Gastroesophageal sphincter (tissue), 4 donors: Measurements from ENCODE around the gene PSMC2. TPM values are rescaled to one million over a fixed set of nuclear protein-coding genes. Genes with fewer than 3 reads are reported as not detected.
"Not testable (repeated sequence)": the region's sequence is repeated elsewhere in the genome, so short reads cannot be mapped to it uniquely, and the experiment has no call there.

Experiments
- ATAC-seq: fragments of 150-250 bp; one replicate; pipeline ENCODE4 v1.9.1; 2016; ENCODE audit warnings: mild to moderate bottlenecking, moderate library complexity
- H3K27ac ChIP-seq, 4 donors: fragments of 200-600 bp; sonication (generic) in 3 of 4; 1 replicate in 3 of 4; 2 replicates in 1 of 4; pipeline ENCODE4 v1.5.1; 2016 to 2019
- H3K27me3 ChIP-seq: fragments of 200-600 bp; sonication (generic); one replicate; pipeline ENCODE4 v1.5.1; 2019
- H3K36me3 ChIP-seq, 2 donors: fragments of 200-600 bp; sonication (generic); one replicate each; pipeline ENCODE4 v1.5.1; 2019; ENCODE audit warnings: control low read depth in 1 of 2
- H3K4me1 ChIP-seq, 3 donors: fragments of 200-600 bp; sonication (generic); 1 replicate in 2 of 3; 2 replicates in 1 of 3; pipeline ENCODE4 v1.5.1; 2016 to 2019; ENCODE audit warnings: control low read depth in 2 of 3
- H3K4me3 ChIP-seq, 2 donors: fragments of 200-600 bp; sonication (generic); one replicate each; pipeline ENCODE4 v1.5.1; 2019; ENCODE audit warnings: mild to moderate bottlenecking in 1 of 2, moderate library complexity in 1 of 2
- H3K9me3 ChIP-seq, 3 donors: fragments of 200-600 bp; sonication (generic); one replicate each; pipeline ENCODE4 v1.5.1; 2017 to 2019; ENCODE audit warnings: control low read depth in 2 of 3
- CTCF ChIP-seq, 4 experiments: fragments of 200-600 bp in 2 of 4; fragments of 450-650 bp in 2 of 4; sonication (generic) in 1 of 4; IDR thresholded peaks; one replicate each; pipeline ENCODE4 v1.5.1; 2017 to 2019; ENCODE audit warnings: antibody characterized with exemption in 4 of 4, mild to moderate bottlenecking in 2 of 4, moderate library complexity in 2 of 4
- EP300 ChIP-seq: sonication (generic); formaldehyde crosslinking; IDR thresholded peaks from one replicate; pipeline ENCODE4 v1.6.1; 2017; ENCODE audit warnings: antibody characterized with exemption, mild to moderate bottlenecking
- POLR2A ChIP-seq, 2 donors: fragments of 450-650 bp; IDR thresholded peaks; one replicate each; pipeline ENCODE4 v1.6.1; 2017; ENCODE audit warnings: antibody characterized with exemption in 2 of 2, mild to moderate bottlenecking in 2 of 2, moderate library complexity in 1 of 2
- POLR2AphosphoS5 ChIP-seq: sonication (generic); formaldehyde crosslinking; IDR thresholded peaks from one replicate; pipeline ENCODE4 v1.6.1; 2017; ENCODE audit warnings: antibody characterized with exemption
- WGBS, 2 donors: methylation state at CpG; one replicate each; pipeline ENCODE4 v1.1.5; 2018; ENCODE audit warnings: low coverage in 1 of 2; 5-methylcytosine and 5-hydroxymethylcytosine counted together
- total RNA-seq, 4 donors: library from RNA; depleted of rRNA; stranded (reverse); fragments of >200 nt; gene quantifications; one replicate each; pipeline ENCODE4 v1.1.0, GENCODE V29; 2016

The PSMC2 gene
- total RNA-seq, 4 donors from 2014 or later = 119 to 137 (median 128) TPM

GRCh38 chr7:103391976-103392375 is 44.5 kb downstream of the PSMC2 start:
- WGBS, 2 donors = 77 to 94% methylated on average over 2 of the region's 2 CpGs

GRCh38 chr7:103394566-103394965 is 47.1 kb downstream of the PSMC2 start:
- TF ChIP-seq POLR2A (IDR thresholded peaks at IDR 0.05) = no peak
- TF ChIP-seq CTCF (IDR thresholded peaks at IDR 0.05) = no peak
- TF ChIP-seq POLR2AphosphoS5 = no peak
- TF ChIP-seq EP300 = no peak
- WGBS, 2 donors = 78 to 97% methylated on average over 3 of the region's 4 CpGs
- no peaks in the 10 kb centered on the region for H3K4me1 ChIP-seq
- no peaks in the 10 kb centered on the region for H3K9me3 ChIP-seq
- no peak overlapping the region for H3K4me3 ChIP-seq
- H3K36me3 ChIP-seq = no peaks in the 10 kb centered on the region
- no peak for ATAC-seq
- peaks cover 7% of the 10 kb centered on the region for H3K27me3 ChIP-seq
- no peak overlapping the region for H3K27ac ChIP-seq

More at GRCh38 chr7:103391976-103392375, 44.5 kb downstream of the PSMC2 start:
- no peaks in the 10 kb centered on the region for H3K36me3 ChIP-seq
- peaks cover 7% of the 10 kb centered on the region for H3K27me3 ChIP-seq
- ATAC-seq = no peak
- H3K4me1 ChIP-seq = no peaks in the 10 kb centered on the region
- TF ChIP-seq EP300 (no peak), CTCF (IDR thresholded peaks at IDR 0.05) (no peak), POLR2A (IDR thresholded peaks at IDR 0.05) (no peak), POLR2AphosphoS5 (no peak)
- H3K9me3 ChIP-seq = no peaks in the 10 kb centered on the region
- no peak overlapping the region for H3K4me3 ChIP-seq
- no peak overlapping the region for H3K27ac ChIP-seq

GRCh38 chr7:103395071-103395470 is 47.6 kb downstream of the PSMC2 start:
- H3K27ac ChIP-seq = no peak overlapping the region
- H3K4me1 ChIP-seq = no peaks in the 10 kb centered on the region
- ATAC-seq = no peak
- H3K9me3 ChIP-seq = no peaks in the 10 kb centered on the region
- H3K4me3 ChIP-seq = no peak overlapping the region
- WGBS, 2 donors = 16 to 33% methylated on average over 1 of the region's 1 CpG
- peaks cover 2% of the 10 kb centered on the region for H3K27me3 ChIP-seq
- H3K36me3 ChIP-seq = no peaks in the 10 kb centered on the region
- no peak for TF ChIP-seq EP300
- TF ChIP-seq POLR2AphosphoS5 = no peak
- TF ChIP-seq POLR2A (IDR thresholded peaks at IDR 0.05) = no peak

GRCh38 chr7:103396471-103396870 is 49.0 kb downstream of the PSMC2 start:
- TF ChIP-seq EP300 = no peak
- Histone ChIP-seq H3K27ac (no peak overlapping the region), H3K9me3 (no peaks in the 10 kb centered on the region), H3K4me3 (no peak overlapping the region), H3K27me3 (no peaks in the 10 kb centered on the region), H3K4me1 (no peaks in the 10 kb centered on the region), H3K36me3 (no peaks in the 10 kb centered on the region)
- ATAC-seq = no peak
- WGBS, 2 donors = 51 to 68% methylated on average over 7 to 8 of the region's 8 CpGs

GRCh38 chr7:103398483-103399127 is 51.2 kb downstream of the PSMC2 start:
- Histone ChIP-seq H3K36me3 (no peaks in the 10 kb centered on the region), H3K4me1 (no peaks in the 10 kb centered on the region), H3K9me3 (no peaks in the 10 kb centered on the region), H3K27ac (no peak overlapping the region), H3K27me3 (no peaks in the 10 kb centered on the region), H3K4me3 (no peak overlapping the region)
- TF ChIP-seq EP300 (no peak), POLR2A (IDR thresholded peaks at IDR 0.05) (no peak), CTCF (IDR thresholded peaks at IDR 0.05) (no peak), POLR2AphosphoS5 (no peak)
- WGBS, 2 donors = 33 to 45% methylated on average over 2 of the region's 2 CpGs
- ATAC-seq = no peak

GRCh38 chr7:103399687-103400086 is 52.2 kb downstream of the PSMC2 start:
- not testable (repeated sequence) for H3K4me1 ChIP-seq, ATAC-seq, H3K9me3 ChIP-seq, H3K27ac ChIP-seq, H3K4me3 ChIP-seq, H3K36me3 ChIP-seq, H3K27me3 ChIP-seq

GRCh38 chr7:103405789-103406613 is 58.6 kb downstream of the PSMC2 start:
- H3K4me1 ChIP-seq, H3K36me3 ChIP-seq, H3K4me3 ChIP-seq, H3K9me3 ChIP-seq, ATAC-seq, H3K27ac ChIP-seq: not testable (repeated sequence)
- H3K27me3 ChIP-seq = peaks cover 14% of the 10 kb centered on the region
- WGBS, 2 donors = 0 to 68% methylated on average over 1 to 4 of the region's 7 CpGs
